Nephron progenitor cell (in vitro differentiated cells): ENCODE data around the gene CACNA1C.

ENCODE experiments used
- DNase-seq: peaks from one replicate; pipeline ENCODE4 v3.0.0; 2021
- H3K27ac Mint-ChIP-seq: 2 replicates; pipeline ENCODE4 v1.8.0; 2021; ENCODE audit warnings: mild to moderate bottlenecking, moderate library complexity, mixed read lengths
- H3K27me3 Mint-ChIP-seq: 2 replicates; pipeline ENCODE4 v1.8.0; 2021; ENCODE audit warnings: mild to moderate bottlenecking, low read depth, mixed read lengths; ENCODE audit not compliant: poor library complexity
- H3K36me3 Mint-ChIP-seq: 2 replicates; pipeline ENCODE4 v1.8.0; 2021; ENCODE audit warnings: low read depth, mixed read lengths
- H3K4me1 Mint-ChIP-seq: 2 replicates; pipeline ENCODE4 v1.8.0; 2021; ENCODE audit warnings: mixed read lengths
- H3K4me3 Mint-ChIP-seq: 2 replicates; pipeline ENCODE4 v1.8.0; 2021; ENCODE audit warnings: mild to moderate bottlenecking, moderate library complexity, mixed read lengths
- H3K9me3 Mint-ChIP-seq: 2 replicates; pipeline ENCODE4 v1.8.0; 2021; ENCODE audit warnings: mild to moderate bottlenecking, moderate library complexity, mixed read lengths
- TF ChIP-seq, protein P1 (sequence below): fragments of 200-600 bp; sonication (generic); IDR thresholded peaks from 2 replicates; pipeline ENCODE4 v1.5.0; 2021; ENCODE audit warnings: antibody characterized with exemption

CACNA1C gene

DNA sequence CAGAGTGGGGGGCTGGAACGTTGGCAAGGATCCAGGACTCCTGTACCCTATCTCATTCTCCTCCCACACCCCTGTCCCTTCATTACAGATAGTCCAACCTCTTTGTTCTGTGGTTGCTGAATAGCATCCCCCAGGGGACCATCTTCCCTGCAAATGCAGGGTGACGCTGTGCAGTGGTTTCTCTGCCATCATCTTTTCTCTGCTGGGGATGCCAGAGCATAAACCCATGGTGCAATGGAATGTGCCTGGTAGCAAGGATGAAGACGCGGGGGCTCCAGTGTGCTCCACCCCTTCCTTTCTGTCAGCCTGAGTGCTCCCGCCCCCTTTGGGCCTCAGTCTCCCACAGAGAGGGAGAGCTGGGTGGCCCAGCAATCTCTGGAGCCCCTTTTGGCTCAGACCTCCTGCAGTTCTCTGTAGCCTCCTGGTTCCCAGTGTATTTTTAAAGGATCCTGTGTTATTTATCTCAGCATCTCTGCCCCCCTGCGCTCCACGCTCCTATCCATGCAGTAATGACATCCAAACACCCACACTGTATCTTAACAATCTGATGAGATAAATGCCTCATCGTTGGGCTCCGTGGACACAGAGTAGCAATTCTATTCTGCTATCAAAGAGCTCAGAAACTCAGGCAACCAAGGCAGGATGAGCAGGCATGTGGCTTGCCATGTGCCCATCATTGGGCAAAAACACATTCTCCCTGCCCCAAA, 212.8 kb downstream of the CACNA1C start:
- H3K27ac Mint-ChIP-seq: no peak overlapping the region
- DNase-seq: no peak
- H3K36me3 Mint-ChIP-seq: no peaks in the 10 kb centered on the region
- no peak overlapping the region for H3K4me3 Mint-ChIP-seq
- no peaks in the 10 kb centered on the region for H3K9me3 Mint-ChIP-seq
- TF ChIP-seq, protein P1, sequence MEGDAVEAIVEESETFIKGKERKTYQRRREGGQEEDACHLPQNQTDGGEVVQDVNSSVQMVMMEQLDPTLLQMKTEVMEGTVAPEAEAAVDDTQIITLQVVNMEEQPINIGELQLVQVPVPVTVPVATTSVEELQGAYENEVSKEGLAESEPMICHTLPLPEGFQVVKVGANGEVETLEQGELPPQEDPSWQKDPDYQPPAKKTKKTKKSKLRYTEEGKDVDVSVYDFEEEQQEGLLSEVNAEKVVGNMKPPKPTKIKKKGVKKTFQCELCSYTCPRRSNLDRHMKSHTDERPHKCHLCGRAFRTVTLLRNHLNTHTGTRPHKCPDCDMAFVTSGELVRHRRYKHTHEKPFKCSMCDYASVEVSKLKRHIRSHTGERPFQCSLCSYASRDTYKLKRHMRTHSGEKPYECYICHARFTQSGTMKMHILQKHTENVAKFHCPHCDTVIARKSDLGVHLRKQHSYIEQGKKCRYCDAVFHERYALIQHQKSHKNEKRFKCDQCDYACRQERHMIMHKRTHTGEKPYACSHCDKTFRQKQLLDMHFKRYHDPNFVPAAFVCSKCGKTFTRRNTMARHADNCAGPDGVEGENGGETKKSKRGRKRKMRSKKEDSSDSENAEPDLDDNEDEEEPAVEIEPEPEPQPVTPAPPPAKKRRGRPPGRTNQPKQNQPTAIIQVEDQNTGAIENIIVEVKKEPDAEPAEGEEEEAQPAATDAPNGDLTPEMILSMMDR: no peak
- peaks cover 32% of the 10 kb centered on the region for H3K27me3 Mint-ChIP-seq
- no peaks in the 10 kb centered on the region for H3K4me1 Mint-ChIP-seq

DNA sequence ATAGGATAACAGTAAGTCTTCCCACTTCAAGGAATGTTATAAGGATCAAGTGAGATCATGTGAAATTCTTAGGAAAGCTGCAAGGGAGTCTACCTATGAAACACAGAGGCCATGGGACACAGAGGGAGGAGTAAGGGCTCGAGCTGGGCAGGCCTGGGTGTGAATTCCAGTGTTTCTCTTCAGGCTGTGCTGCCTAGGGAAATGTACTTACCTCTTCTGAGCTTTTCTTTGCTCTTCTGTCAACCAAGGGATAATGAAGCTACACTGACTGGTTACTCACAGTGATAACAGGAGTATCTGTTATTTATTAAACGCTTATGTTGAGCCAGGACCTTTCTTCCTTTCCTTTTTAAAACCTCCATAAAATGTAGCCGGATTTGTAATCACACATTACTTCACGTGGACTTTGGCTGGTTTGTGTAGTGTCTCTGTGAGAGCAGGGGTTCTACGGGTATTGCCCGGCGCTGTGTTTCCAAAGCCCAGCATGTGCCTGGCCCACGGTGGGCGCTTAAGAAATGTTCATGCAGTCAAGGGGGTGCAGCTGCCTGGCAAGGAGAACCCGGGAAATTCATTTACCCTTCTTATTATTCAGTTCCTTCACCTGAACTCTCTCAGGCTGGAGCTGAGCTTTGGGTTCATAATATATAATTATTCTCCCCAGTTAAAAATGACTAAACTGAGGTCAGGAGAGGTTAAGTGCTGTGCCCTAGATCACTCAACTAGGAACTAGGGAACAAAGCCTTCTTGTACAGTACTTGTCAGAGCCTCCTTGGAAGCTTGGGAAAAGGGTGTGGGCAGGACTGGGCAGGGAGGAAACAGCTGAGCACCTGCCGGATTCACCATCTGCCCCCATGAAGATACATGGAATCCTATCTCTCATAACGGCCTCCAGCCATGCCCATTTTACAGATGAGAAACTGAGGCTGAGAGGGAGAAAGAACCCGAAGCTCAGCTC, 214.2 kb downstream of the CACNA1C start:
- no peaks in the 10 kb centered on the region for H3K9me3 Mint-ChIP-seq
- H3K27ac Mint-ChIP-seq: no peak overlapping the region
- H3K36me3 Mint-ChIP-seq: no peaks in the 10 kb centered on the region
- DNase-seq: no peak
- TF ChIP-seq, protein P1: no peak
- peaks cover 37% of the 10 kb centered on the region for H3K27me3 Mint-ChIP-seq
- H3K4me3 Mint-ChIP-seq: no peak overlapping the region
- H3K4me1 Mint-ChIP-seq: no peaks in the 10 kb centered on the region

DNA sequence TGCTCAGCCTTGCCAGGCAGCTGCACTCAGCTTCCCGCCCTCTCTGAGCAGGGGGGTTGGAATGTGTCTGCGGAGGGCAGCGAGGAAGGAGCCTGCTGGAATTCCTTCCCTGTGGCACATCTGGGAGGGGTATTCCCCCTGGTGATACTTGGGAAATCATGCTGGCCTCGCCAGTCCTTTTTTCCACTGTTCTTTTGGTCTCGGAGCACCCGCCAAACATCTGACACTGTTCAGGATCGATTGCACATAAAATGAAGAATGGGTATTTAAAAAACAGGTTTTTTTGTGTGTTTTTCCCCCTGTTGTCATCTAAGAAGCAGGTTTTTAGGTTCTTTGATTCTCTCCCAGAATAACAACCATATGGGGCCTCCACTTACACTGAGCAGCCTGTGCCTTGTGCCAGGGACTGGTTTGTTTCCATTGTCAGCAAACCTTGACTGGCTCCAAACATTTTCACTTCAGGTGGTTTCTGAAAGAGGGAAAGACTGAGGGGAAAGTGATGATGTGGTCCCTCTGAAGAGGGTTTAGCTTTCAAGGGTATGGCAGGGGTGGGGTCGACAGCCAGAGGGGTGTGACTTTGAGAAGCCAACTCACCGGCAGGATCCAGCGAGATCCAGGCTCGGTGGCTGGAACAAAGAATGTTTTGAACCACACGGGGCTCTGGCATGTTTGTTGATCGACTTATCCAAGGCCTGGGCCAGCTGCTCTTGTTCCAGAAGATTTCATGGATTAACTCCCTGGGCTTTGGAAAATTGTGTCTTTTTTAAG, 215.1 kb downstream of the CACNA1C start:
- Mint-ChIP-seq H3K36me3 (no peaks in the 10 kb centered on the region), H3K4me1 (no peaks in the 10 kb centered on the region), H3K4me3 (no peak overlapping the region), H3K9me3 (no peaks in the 10 kb centered on the region), H3K27ac (no peak overlapping the region), H3K27me3 (peaks cover 37% of the 10 kb centered on the region)
- DNase-seq: no peak
- TF ChIP-seq, protein P1: no peak

DNA sequence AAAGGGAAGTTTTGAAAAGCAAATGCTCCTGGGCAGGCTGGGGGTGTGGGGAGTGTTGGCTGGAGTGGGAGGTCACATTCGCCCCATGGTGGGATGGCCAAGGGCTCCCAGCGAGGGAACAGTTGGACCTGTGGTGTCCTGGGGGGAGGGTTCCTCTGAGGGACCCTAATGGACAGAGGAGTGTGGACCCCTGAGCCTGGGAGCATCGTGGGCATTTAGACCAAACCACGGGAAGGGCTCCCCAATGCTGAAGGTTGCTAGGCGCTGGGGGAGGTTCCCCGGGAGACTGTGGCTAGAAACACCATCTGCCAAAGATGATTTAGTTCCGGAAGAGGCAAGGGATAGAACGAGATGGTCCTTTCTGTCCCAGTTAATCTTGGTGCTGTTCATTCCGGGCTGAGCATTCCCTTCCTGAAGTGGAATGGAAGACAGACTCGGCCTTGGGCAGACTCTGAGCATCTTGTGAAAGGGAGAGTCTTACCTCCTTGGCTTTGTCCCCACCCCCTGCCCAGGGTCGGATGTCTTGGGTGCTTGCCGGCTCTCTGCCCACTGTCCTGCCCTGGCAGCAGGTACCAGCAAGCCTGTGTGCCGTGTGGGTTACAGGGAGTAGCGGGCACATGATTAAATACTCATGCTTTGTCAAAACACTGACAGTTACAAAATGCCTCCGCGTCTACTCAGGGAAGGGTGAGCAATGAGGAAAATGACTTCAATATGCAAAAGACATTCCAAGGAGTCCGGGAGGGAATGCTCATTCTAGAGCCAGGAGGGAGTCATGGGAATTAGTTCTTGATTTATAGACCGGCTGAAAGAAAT, 215.9 kb downstream of the CACNA1C start:
- no peak overlapping the region for H3K27ac Mint-ChIP-seq
- no peak overlapping the region for H3K4me3 Mint-ChIP-seq

DNA sequence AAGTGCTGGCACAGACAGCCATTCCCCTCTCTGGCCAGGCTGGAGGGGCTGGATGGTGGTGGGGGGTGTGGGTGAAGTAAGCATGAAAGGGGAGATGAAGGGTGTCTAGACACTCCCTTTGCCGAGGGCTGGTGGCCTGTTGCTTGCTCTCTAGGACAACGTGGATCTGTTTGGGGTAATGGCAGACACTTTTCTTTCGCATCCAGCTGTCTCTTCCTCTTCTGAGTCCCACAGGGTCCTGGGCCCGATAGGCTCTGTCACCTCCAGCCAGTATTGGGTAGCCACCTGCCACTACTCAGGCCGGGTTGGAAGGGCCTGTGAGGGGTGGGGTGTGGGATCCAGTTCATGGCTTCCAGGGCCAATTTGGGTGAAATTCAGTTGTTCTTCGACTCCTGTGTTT, 218.1 kb downstream of the CACNA1C start:
- Mint-ChIP-seq H3K27ac (no peak overlapping the region), H3K4me3 (no peak overlapping the region), H3K9me3 (no peaks in the 10 kb centered on the region), H3K4me1 (peaks cover 14% of the 10 kb centered on the region), H3K36me3 (no peaks in the 10 kb centered on the region), H3K27me3 (peaks cover 38% of the 10 kb centered on the region)
- TF ChIP-seq, protein P1: no peak
- no peak for DNase-seq

More for the DNA sequence above, 215.9 kb downstream of the CACNA1C start:
- peaks cover 37% of the 10 kb centered on the region for H3K27me3 Mint-ChIP-seq
- DNase-seq: no peak
- H3K4me1 Mint-ChIP-seq: no peaks in the 10 kb centered on the region
- no peaks in the 10 kb centered on the region for H3K9me3 Mint-ChIP-seq
- TF ChIP-seq, protein P1: no peak
- no peaks in the 10 kb centered on the region for H3K36me3 Mint-ChIP-seq
